Measurements from ENCODE around the gene PREX1.

DNA sequence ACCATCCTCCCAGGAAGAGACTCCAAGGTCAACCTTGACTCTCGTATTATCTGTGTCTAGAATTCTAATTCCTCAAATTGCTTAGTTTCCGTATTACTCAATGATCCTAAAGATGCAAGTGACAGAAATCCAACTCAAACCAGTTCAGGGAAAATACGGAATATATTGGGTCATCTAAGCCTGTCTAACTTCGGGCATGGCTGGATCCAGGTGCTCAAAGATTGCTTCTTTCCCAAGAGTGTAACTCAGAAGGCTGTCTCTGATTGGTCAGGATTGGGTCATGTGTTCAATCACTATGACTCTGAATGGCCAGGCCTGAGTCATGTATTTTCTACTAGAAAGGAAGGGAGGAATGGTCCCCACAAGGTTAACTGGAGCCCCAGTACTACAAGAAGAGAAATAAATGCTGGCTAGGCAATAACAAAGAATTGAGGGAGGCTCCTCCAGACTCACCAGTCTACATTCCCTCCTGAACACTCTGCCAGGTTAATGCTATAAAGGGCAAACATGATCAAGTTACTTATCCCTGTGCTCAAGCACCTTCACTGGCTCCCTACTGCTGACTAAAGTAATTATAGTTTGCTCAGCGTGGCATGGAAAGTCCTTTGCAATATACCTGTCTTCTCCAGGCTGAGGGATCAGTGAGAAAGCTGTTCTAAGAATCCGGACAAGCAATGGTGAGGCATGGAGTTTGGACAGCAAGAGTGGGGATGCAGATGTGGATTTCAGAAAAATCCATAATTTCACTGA, 15.4 kb upstream of the PREX1 start:
- no peak for TF ChIP-seq POLR2A (IDR thresholded peaks at IDR 0.05)
- TF ChIP-seq, protein P1, sequence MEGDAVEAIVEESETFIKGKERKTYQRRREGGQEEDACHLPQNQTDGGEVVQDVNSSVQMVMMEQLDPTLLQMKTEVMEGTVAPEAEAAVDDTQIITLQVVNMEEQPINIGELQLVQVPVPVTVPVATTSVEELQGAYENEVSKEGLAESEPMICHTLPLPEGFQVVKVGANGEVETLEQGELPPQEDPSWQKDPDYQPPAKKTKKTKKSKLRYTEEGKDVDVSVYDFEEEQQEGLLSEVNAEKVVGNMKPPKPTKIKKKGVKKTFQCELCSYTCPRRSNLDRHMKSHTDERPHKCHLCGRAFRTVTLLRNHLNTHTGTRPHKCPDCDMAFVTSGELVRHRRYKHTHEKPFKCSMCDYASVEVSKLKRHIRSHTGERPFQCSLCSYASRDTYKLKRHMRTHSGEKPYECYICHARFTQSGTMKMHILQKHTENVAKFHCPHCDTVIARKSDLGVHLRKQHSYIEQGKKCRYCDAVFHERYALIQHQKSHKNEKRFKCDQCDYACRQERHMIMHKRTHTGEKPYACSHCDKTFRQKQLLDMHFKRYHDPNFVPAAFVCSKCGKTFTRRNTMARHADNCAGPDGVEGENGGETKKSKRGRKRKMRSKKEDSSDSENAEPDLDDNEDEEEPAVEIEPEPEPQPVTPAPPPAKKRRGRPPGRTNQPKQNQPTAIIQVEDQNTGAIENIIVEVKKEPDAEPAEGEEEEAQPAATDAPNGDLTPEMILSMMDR (IDR thresholded peaks at IDR 0.05), result no peak

Measured in adrenal gland (tissue), 5 donors.